Sigmoid colon (tissue), 7 donors: Measurements from ENCODE around the gene ENKUR. TPM values are rescaled to one million over a fixed set of nuclear protein-coding genes. Genes with fewer than 3 reads are reported as not detected.

Experiments used
- DNase-seq: peaks from one replicate; pipeline ENCODE4 v3.0.0-alpha.2; 2019
- H3K27ac ChIP-seq, 4 donors: fragments of 200-600 bp; sonication (generic); one replicate each; pipeline ENCODE4 v1.5.1; 2016 to 2019; ENCODE audit warnings: mild to moderate bottlenecking in 1 of 4
- H3K27me3 ChIP-seq, 3 donors: fragments of 200-600 bp; sonication (generic); one replicate each; pipeline ENCODE4 v1.5.1; 2019; ENCODE audit warnings: mild to moderate bottlenecking in 1 of 3
- H3K36me3 ChIP-seq, 4 donors: fragments of 200-600 bp; sonication (generic); one replicate each; pipeline ENCODE4 v1.5.1; 2016 to 2019
- H3K4me1 ChIP-seq, 4 donors: fragments of 200-600 bp; sonication (generic); one replicate each; pipeline ENCODE4 v1.5.1; 2017 to 2019
- H3K4me3 ChIP-seq, 4 donors: fragments of 200-600 bp; sonication (generic); one replicate each; pipeline ENCODE4 v1.5.1; 2017 to 2019; ENCODE audit warnings: mild to moderate bottlenecking in 2 of 4, moderate library complexity in 1 of 4
- H3K9me3 ChIP-seq, 4 donors: fragments of 200-600 bp in 3 of 4; sonication (generic) in 3 of 4; one replicate each; pipeline versions ENCODE4 v1.5.1 to v1.6.1; 2013 to 2019
- EP300 ChIP-seq, 4 donors: sonication (generic); formaldehyde crosslinking; IDR thresholded peaks; one replicate each; pipeline ENCODE4 v1.6.1; 2017; ENCODE audit warnings: antibody characterized with exemption in 4 of 4
- POLR2A ChIP-seq, 2 donors: fragments of 450-650 bp; IDR thresholded peaks; one replicate each; pipeline ENCODE4 v1.6.1; 2016; ENCODE audit warnings: antibody characterized with exemption in 2 of 2, mild to moderate bottlenecking in 2 of 2, moderate library complexity in 2 of 2
- POLR2AphosphoS5 ChIP-seq, 4 donors: sonication (generic); formaldehyde crosslinking; IDR thresholded peaks; one replicate each; pipeline ENCODE4 v1.6.1; 2017; ENCODE audit warnings: antibody characterized with exemption in 4 of 4
- WGBS, 2 donors: extraction: QIAGEN DNeasy Blood & Tissue Kit; methylation state at CpG; one replicate each; pipeline ENCODE4 v1.1.7; 2013; 5-methylcytosine and 5-hydroxymethylcytosine counted together
- intact Hi-C: fragments of 100-400 bp; cut with DNase I; formaldehyde crosslinking; loops from one replicate; pipeline ENCODE4 v1.15.1; 2023
- polyA plus RNA-seq, 3 donors: library from polyadenylated mRNA; stranded (reverse); fragments of 200-250 nt; gene quantifications; one replicate each; pipeline ENCODE4 v1.2.3, GENCODE V29; 2013
- total RNA-seq, 4 donors: library from RNA; depleted of rRNA; stranded (reverse); fragments of >200 nt; gene quantifications; one replicate each; pipeline ENCODE4 v1.1.0, GENCODE V29; 2016
- TF ChIP-seq, protein P1 (sequence below), 4 experiments: fragments of 450-650 bp in 3 of 4; fragments of 200-600 bp in 1 of 4; IDR thresholded peaks; one replicate each; pipeline ENCODE4 v1.5.1; 2016 to 2019; ENCODE audit warnings: antibody characterized with exemption in 4 of 4, mild to moderate bottlenecking in 3 of 4, moderate library complexity in 2 of 4
- donor health status: healthy with polysubstance abuse.
- donor health status: Bipolar disorder and iron deficiency.
- donor health status: healthy.

ENKUR gene
- total and polyA plus RNA-seq, 7 donors: under 0.01 to 0.60 TPM; not detected in 5

DNA sequence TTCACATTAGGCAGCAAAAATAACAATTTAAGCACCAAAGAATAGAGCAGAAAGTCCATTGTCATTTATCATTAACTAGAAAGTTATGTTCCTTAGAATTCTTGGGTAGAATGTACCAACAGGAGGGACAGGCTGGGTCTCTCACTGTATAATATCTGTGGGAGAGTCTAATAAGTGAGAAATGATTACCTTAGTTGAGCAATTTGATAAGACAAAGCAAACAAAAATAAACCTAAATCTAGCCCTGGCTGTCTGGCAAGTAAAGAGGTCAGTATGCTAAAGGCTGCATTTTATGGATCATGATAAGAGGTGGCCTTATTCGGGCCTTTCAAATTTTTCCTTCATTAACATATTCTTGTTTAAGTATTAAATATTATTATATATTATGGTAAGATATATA lies 36.1 kb upstream of the ENKUR start:
- no peak overlapping the region for H3K27ac ChIP-seq
- no peaks in the 10 kb centered on the region for H3K36me3 ChIP-seq
- no peaks in the 10 kb centered on the region for H3K9me3 ChIP-seq
- WGBS, 2 donors: 33 to 84% methylated on average over 1 of the region's 1 CpG
- H3K4me1 ChIP-seq: peaks cover 0 to 9% (median 0%) of the 10 kb centered on the region in 4 donors
- intact Hi-C loops: no loop called here
- no peaks in the 10 kb centered on the region for H3K27me3 ChIP-seq
- TF ChIP-seq EP300 (IDR thresholded peaks at IDR 0.05) (no peak), POLR2AphosphoS5 (IDR thresholded peaks at IDR 0.05) (no peak), POLR2A (IDR thresholded peaks at IDR 0.05) (no peak)
- TF ChIP-seq, protein P1, sequence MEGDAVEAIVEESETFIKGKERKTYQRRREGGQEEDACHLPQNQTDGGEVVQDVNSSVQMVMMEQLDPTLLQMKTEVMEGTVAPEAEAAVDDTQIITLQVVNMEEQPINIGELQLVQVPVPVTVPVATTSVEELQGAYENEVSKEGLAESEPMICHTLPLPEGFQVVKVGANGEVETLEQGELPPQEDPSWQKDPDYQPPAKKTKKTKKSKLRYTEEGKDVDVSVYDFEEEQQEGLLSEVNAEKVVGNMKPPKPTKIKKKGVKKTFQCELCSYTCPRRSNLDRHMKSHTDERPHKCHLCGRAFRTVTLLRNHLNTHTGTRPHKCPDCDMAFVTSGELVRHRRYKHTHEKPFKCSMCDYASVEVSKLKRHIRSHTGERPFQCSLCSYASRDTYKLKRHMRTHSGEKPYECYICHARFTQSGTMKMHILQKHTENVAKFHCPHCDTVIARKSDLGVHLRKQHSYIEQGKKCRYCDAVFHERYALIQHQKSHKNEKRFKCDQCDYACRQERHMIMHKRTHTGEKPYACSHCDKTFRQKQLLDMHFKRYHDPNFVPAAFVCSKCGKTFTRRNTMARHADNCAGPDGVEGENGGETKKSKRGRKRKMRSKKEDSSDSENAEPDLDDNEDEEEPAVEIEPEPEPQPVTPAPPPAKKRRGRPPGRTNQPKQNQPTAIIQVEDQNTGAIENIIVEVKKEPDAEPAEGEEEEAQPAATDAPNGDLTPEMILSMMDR (IDR thresholded peaks at IDR 0.05): no peak
- no peak overlapping the region for H3K4me3 ChIP-seq
- no peak for DNase-seq

DNA sequence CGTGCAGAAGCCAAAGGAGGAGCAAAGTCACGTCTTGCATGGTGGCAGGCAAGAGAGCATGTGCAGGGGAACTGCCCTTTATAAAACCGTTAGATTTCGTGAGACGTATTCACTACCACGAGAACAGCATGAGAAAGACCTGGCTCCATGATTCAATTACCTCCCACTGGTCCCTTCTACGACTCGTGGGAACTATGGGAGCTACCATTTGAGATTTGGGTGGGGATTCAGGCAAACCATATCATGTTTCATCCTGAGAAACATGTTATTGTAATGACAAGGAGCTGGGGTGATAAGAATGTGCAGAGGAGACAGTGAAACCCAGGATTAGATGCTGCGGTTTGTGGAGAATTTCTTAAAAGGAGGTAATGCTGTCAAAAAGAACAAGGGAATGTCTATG lies 34.4 kb upstream of the ENKUR start:
- Histone ChIP-seq H3K4me1 (peaks cover 0 to 9% (median 0%) of the 10 kb centered on the region in 4 donors), H3K9me3 (no peaks in the 10 kb centered on the region), H3K27ac (no peak overlapping the region), H3K36me3 (no peaks in the 10 kb centered on the region), H3K4me3 (no peak overlapping the region), H3K27me3 (no peaks in the 10 kb centered on the region)
- TF ChIP-seq POLR2AphosphoS5 (IDR thresholded peaks at IDR 0.05) (no peak), POLR2A (IDR thresholded peaks at IDR 0.05) (no peak), EP300 (IDR thresholded peaks at IDR 0.05) (no peak)
- TF ChIP-seq, protein P1 (IDR thresholded peaks at IDR 0.05): no peak
- 84 to 94% methylated on average over 9 of the region's 9 CpGs for WGBS, 2 donors
- DNase-seq: no peak
- intact Hi-C loops: no loop called here

DNA sequence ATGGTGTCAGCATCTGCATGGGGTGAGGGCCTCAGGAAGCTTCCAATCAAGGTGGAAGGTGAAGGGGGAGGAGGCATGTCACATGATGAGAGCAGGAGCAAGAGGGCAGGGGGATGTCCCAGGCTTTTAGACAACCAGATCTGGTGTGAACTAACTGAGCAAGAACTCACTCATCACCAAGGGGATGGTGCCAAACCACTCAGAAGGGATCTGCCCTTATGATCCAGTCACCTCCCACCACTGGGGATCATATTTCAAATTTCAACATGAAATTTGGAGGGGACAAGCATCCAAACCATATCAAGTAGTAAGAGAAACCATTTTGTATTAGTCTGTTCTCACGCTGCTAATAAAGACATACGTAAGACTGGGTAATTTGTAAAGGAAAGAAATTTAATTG lies 34.0 kb upstream of the ENKUR start:
- WGBS, 2 donors: 97 to 99% methylated on average over 2 of the region's 2 CpGs
- Histone ChIP-seq H3K4me1 (peaks cover 0 to 9% (median 0%) of the 10 kb centered on the region in 4 donors), H3K36me3 (no peaks in the 10 kb centered on the region), H3K9me3 (no peaks in the 10 kb centered on the region), H3K27me3 (no peaks in the 10 kb centered on the region), H3K4me3 (no peak overlapping the region), H3K27ac (no peak overlapping the region)
- DNase-seq: no peak
- TF ChIP-seq EP300 (IDR thresholded peaks at IDR 0.05) (no peak), POLR2A (IDR thresholded peaks at IDR 0.05) (no peak)
- intact Hi-C loops: no loop called here

DNA sequence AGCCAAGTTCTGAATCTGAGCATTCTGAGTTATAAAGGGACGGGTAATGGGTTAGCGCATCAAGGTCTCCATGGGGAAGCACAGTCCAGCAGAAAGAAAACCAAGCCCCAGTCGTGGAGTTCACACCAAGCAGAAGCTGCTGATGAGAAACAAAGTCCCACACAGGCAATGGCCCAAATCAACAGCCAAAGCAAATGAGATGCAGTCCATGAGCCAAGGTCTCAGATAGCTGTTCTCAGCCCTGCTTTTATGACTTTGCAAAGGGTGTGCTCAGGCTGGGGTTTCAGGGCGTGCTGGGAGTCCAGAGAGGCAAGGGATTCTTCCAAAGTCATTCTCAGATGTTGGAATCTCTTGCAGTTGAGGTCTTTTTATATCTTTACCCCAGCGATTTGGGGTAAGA lies 32.5 kb upstream of the ENKUR start:
- no peaks in the 10 kb centered on the region for H3K27me3 ChIP-seq
- no peak overlapping the region for H3K4me3 ChIP-seq
- peaks cover 0 to 9% (median 0%) of the 10 kb centered on the region in 4 donors for H3K4me1 ChIP-seq
- H3K36me3 ChIP-seq: no peaks in the 10 kb centered on the region
- WGBS, 2 donors: 47 to 78% methylated on average over 5 of the region's 5 CpGs
- no peaks in the 10 kb centered on the region for H3K9me3 ChIP-seq
- intact Hi-C loops: no loop called here
- TF ChIP-seq, protein P1 (IDR thresholded peaks at IDR 0.05): no peak
- TF ChIP-seq EP300 (IDR thresholded peaks at IDR 0.05): no peak
- TF ChIP-seq POLR2AphosphoS5 (IDR thresholded peaks at IDR 0.05): no peak
- no peak for TF ChIP-seq POLR2A (IDR thresholded peaks at IDR 0.05)
- no peak for DNase-seq
- H3K27ac ChIP-seq: no peak overlapping the region

DNA sequence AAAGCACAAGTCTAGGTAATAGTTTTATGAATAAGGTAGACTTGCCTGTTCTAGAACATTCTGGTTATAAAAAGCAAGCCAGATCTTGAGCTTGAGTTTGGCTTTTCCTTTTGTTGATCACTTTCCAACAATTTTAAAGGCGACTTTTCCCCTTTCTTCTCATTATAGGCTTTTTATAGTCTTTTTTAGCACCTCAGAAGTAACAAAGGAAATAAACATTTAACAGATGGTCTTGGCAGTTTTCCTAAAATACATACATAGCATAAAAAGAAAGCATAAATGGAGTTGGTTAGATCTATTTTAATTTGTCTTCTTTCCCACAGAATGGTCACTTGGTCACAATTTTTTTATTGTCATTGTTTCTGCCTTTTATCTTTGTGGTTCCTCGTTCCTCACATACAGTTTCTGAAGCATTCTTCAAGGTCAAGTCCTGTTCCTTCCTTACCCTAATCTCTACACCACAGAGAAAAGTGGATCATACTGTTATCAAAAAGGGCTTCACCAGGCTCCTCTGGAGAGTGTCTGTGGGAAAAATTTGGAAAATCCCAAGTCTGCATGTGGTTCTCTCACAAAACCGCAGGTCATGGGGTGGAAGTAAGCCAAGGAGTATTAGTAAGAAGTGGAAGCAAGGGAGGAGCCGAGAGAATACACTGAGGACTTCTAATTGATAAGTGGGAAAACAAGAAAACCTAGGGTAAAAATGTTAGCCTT lies 31.8 kb upstream of the ENKUR start:
- Histone ChIP-seq H3K27ac (no peak overlapping the region), H3K36me3 (no peaks in the 10 kb centered on the region), H3K4me3 (no peak overlapping the region), H3K27me3 (no peaks in the 10 kb centered on the region), H3K4me1 (peaks cover 0 to 9% (median 0%) of the 10 kb centered on the region in 4 donors), H3K9me3 (no peaks in the 10 kb centered on the region)
- intact Hi-C loops: no loop called here
- DNase-seq: no peak
- TF ChIP-seq POLR2AphosphoS5 (IDR thresholded peaks at IDR 0.05) (no peak), POLR2A (IDR thresholded peaks at IDR 0.05) (no peak), EP300 (IDR thresholded peaks at IDR 0.05) (no peak)
- TF ChIP-seq, protein P1 (IDR thresholded peaks at IDR 0.05): no peak
- WGBS, 2 donors: 33 to 42% methylated on average over 4 of the region's 4 CpGs
